ENCODE measurements around the gene BMPR1B.

The BMPR1B gene

DNA sequence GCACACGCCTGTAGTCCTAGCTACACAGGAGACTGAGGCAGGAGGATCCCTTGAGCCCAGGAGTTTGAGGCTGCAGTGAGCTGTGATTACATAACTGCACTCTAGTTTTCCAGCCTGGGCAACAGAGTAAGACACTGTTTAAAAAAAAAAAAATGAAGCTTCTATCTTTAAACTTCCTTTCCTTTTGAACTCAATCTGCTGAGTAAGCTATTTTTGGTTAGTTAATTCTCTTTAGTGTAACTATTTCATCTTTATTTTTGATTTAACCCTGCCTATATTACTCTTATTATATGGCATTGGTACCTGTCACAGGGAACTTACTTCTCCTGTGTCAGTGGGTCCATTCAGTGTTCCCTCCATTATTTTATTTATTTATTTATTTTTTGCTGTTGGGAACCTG, 160.8 kb downstream of the BMPR1B start:
- no peak for DNase-seq

DNA sequence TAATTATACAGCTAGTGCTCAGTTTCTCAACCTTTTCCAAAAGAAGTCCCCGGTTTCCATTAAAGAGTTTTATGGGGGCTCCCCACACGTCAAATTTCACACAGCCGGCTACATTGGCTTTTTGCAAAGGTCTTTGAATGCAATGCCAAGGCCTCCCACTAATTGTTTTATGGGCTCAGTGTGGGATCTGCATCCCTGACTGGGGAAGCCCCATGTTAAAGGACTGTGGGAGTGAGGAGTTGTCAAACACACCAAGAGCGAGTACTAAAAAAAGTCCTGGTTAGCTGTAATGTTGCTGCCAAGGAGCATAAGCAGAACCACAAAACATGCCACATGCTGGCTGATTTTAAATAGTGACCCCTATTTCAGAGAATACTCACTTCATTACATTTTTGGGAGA, 162.6 kb downstream of the BMPR1B start:
- no peak for DNase-seq

DNA sequence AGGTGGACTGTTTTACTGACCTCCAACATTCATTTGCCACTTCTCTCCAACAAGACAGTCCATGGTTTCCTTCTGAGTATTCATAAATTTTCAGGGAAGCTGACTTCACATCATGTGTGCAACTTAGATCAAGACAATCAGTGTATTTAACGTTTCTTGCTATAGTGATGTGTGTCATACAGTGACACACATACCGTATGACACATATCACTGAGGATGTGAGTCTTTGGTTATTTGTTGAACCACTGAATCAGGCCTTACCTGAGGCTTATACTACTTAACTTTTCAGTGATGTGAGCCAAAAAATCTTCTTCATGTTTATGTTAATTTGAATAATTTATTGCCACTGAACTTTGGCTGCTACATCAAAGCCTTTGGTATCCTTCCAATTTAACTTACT, 166.8 kb downstream of the BMPR1B start:
- no peak for DNase-seq

DNA sequence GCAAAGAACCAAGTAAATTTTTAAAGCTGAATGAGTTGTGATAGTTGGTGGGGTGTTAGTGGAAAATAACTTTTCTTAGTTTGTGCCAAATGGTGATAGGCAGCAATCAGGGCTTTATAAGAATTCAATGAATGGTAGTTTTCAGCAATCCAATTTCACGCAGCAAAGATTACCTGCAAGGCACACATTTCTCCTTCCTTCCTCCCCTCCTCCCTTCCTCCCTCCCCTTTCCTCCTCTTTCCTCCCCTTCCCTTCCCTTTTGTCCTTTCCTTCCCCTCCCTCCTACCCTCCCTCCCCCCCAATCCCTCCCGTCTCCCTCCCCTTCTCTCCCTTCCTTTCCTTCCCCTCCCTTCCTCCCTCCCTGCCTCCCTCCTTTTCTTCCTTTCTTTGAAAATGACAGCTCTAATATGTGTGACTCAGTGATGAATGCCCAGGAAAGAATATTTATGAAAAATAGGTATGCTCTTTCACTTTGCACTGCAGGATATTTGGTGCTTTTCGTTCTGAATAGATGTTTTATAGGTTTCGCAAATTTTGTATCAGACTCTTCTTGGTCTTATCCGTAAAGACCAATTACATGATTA, 168.1 kb downstream of the BMPR1B start:
- no peak for DNase-seq

DNA sequence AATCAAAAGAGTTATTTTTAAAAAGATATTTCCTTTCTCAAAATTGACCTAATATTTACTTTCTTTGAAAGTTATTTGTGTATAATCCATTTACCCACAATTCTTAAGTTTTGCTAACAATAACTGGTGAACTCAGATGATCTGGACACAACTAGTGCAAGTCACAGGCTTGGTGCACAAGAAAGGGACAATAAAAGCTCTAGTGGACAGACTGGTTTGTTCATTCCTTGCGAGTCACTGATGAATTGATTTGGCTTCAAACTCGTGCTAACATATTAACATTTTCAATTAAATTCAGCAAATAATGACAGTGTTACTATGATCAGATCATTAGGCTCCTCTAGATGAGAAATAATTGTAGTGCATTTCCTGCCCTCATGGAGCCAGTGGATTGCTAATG, 169.2 kb downstream of the BMPR1B start:
- no peak for DNase-seq

DNA sequence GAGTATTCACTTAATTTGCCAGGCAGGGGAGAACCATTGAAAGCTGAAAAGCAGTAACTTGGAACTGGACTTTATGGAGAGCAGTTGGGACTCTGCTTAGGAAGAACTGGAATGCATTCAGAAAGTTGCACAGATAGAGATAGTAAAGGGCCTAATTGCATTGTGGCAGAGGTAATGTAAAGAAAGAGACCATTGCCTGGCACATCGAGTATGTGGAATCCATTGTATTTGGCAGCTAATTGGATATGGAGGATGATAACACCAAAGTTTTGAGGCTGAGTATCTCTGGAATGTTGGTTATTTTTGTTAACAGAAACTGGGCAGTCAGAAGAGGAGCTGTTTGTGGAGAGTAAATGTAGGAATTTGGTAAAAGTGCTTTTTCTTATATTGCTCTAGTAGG, 169.9 kb downstream of the BMPR1B start:
- no peak for DNase-seq

DNA sequence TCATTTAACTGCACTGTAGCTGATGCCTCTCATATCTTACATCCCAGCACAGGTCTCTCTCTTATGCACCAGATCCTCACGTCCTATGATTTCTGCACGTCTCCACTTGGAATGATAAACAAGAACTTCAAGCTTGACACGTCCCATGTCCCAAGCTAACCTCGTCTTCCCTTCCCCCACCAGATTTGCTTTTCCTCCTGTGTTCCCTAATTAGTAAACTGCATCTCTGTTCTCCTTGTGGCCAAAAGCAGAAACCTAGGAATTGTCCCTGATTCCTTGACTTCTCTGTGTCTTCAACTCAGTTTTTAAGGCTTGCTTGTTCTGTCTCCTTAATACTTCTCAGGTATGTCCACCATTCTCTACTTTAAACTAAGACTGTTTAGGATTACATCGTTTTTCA, 171.9 kb downstream of the BMPR1B start:
- no peak for DNase-seq

DNA sequence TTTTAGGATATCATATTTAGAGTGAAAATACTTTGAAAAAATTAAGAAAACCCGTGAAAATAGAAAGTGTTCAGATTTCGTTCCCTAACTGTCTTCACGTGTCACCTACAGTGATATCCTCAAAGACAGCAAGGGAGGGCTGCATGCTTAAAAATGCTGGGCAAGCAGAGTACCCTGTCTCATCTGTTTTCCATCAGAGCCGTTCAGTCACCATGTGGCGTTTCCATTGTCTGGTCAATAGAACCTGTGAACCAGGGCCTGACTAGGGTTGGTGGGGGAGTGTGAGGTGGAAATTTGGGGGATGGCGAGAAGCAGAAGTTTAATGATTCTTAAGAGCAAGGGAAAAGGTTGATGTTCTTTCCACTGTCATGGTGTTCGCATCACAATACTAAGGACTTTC, 173.9 kb downstream of the BMPR1B start:
- DNase-seq, result no peak

DNA sequence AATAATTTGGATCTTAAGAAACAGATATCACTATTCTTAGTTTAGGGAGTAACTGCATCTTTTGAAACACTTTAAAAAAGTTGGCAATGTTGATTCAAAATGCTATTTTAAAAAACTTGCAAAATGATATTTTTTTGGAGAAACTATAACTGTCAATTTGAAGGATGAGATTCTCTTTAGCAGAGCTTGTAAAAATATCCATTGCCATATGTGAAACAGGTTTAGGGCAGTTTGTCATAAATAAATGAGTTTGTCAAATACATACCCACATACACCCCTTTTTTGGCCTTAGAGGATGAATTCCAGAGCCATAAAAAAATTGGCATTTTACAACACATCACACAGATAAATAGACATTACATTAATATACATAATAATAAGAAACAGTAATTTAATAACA, 174.6 kb downstream of the BMPR1B start:
- DNase-seq, result no peak

DNA sequence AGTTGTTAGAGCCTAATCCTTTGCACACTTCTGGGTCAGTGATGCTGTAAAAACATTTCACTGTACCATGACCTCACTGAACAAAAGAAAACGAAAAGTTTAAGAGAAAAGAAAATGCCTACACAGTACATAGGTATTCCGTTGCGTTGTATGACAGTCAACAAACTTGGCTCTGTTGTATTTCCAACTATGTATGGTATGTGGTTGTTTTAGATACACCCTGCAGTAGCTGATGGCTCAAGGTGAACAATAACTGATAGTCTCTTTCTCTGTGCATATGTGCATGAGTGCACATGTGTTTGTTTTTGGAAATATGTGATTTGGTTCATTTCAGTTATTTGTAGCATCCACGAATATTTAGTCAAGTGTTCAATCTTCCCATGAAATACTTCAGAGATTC, 176.0 kb downstream of the BMPR1B start:
- DNase-seq, result peak; percentile 13

DNA sequence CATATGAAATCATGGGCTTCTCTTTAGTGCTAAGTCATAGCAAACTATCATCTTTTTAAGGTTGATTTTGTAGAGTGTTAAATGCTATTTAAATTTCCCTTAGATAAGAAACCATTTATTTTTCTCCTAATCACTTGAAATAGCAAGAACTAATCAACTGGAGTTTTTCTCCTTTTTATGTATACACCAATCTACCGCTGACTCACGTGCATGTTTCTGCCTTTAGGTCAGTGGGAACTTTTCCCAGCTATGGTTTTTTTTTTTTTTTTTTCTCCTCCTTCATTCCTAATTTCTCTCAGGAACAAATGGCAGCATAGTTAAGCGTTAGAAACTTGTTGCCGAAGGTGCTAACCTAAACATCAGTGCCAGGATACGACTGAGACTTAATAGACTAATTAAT, 176.4 kb downstream of the BMPR1B start:
- peak; percentile 57 for DNase-seq

DNA sequence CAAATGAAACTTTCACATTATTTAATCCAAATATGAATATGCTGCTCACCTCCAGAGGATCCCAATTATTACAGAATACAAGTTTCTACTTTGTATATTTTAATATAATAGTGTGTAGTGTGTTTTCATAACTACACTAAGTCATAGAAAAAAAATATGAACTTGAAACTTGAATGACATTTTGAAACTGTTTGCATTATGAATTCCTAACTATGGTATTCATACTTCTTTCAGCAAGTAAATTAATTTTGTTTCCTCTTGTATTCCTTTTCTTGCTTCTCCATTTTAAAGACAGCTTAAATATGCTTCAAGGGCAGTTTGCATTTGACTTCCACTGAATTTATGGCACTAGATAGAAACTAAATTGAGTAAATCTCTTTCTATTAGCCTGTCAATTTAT, 177.1 kb downstream of the BMPR1B start:
- DNase-seq, result peak; percentile 17

DNA sequence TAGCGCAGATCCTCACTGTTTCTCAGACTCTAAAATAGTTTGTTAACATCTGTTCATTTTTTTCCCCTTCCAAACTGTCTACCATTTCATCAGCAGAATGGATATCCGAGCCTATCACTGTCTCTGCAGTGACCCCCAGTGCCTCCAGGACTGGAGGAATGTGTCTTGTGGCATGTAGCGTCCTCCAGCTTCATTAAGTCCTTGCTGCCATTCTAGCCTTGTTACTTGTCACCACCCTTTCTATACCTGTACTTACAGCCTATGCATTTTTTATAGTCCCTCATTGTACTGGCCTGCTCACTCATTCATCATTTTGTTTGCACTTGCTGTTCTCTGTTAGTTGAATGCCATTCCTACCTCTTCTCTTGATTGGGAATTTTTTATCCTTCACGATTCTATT, 179.1 kb downstream of the BMPR1B start:
- DNase-seq, result no peak

DNA sequence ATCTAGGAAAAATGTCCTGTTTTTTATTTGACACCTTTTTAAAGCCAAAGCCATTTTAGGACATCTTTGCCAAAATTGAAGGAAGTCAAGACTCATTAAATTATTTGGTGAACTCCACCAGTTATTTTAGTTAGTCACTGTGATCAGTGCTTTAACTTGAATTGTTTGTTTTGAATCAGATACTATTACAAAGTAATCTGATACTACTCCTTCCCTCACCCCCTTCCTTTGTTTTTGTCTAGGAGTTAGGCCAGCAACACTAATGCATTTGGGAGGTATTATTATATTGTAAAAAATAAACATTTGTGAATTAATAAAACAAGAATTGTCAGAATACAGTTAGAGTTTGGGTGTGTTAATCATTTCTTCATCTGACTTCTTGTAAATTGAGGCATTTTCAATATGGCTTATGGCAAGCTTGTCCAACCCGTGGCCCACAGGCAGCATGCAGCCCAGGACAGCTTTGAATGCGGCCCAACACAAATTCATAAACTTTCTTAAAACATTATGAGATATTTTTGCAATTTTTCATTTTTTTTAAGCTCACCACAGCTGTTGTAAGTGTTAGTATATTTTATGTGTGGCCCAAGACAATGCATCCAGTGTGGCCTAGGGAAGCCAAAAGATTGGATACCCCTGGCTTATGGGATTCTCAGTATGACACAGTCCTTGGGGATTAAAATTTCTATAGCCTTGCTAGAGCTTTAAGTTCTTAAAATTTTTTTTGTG, 182.2 kb downstream of the BMPR1B start:
- DNase-seq, result no peak

DNA sequence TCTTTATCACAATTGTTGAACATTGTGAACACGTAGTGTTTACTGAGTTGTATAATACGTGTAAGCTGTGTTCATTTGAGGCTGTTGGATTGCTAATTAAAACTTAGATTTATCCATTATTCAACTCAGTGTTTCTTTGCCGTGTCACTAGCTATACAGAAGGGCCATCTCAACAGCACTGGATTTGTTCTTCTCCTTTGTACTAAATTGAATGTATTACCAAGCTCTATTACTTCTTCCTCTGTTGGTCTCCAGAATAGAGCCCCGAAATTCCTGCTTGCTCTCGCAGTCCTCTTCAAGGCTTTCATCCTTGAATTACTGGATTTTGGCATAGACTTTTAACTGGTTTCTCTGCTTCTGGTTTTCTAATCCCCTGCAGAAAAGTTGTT, 182.8 kb downstream of the BMPR1B start:
- DNase-seq, result no peak

DNA sequence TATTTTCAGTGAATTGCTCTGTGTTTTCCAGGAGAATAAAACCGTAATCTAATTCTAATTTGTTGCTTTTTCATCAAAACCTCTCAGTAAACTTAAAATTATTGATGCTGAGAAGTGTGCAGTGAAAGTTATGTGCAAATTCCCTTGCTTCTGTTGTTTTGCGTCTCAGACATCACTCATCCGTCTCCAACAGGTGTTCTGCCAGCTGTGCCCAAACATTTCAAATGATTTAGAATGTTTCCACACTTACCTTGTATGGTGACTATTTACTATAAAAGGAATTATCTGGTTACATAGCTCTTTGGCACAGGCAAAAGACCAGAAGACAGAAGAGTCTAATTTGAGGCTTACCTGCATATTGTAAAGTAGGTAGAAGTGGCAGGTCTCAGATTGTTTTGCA, 184.0 kb downstream of the BMPR1B start:
- no peak for DNase-seq

DNA sequence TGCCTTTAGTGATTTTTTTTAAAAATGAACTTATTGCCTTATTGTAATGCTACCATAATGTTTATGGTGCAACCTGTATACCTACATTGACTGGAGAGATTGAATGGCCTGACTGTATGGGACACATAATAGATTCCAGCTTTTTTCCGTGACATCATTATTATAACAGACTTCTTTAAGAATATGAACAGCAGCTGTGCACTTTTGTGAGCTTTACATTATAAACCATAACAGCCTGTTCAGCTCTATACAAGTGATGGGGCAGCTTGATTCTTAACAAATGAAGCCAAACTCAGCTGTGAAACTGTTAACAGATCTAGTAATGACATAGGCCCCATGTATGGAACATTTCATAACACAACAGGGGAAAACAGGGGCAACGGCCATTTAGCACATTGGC, 187.0 kb downstream of the BMPR1B start:
- no peak for DNase-seq

DNA sequence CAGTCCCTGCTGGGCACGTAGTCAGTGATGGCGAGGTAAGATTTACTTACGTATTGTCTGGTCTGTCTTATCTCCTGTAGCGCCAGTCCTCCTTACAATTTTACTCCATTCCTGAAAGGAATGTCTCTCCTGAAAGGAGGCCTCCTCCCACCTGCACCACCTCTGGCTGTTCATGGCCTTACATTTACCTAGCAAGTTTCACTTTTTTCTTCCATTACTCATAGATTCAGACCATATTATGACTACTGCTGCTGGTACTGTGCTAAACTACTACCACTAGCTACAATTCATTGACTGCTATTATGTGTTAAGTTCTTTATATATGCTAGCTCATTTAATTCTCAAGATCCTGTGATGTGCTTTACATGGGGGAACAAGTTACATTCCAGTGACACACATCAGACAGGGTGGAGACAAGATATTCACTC, 189.9 kb downstream of the BMPR1B start:
- DNase-seq, result no peak

DNA sequence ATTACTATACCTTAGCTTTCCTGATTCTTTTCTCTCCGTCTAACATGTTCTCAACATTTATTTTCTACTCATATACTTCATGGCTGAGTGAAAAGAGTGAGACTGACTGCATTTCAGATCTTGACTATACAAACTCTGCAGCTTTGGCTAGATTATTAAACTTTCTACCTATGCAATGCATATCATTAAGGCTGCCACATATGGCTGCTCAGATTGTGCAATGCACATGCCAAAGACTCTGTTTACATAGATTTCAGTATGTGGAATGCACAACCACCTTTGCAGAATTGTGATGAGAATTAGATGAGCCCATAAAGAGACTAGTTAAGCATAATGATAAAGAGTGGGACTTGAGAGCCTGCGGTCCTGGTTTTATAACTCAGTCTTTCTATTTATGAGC, 196.5 kb downstream of the BMPR1B start:
- no peak for DNase-seq

DNA sequence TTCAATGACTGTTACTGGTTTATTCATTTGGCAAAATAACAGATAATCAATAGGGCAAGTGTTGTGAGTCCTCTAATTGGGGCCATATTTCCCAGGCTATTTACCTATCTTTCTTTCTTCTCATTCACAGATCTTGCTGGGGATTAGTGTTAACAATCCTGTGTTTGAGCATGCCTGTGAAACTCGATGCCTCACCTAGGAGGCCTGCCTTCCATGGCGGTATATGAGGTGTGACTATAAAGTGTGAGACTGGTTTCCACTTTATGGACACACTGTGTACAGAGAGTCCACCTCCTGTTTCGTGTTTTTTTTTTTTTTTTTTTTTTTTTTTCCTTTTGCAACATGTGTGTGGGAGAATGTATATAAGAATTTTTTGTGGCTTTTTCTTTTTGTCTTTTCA, 199.3 kb downstream of the BMPR1B start:
- DNase-seq, result no peak

DNA sequence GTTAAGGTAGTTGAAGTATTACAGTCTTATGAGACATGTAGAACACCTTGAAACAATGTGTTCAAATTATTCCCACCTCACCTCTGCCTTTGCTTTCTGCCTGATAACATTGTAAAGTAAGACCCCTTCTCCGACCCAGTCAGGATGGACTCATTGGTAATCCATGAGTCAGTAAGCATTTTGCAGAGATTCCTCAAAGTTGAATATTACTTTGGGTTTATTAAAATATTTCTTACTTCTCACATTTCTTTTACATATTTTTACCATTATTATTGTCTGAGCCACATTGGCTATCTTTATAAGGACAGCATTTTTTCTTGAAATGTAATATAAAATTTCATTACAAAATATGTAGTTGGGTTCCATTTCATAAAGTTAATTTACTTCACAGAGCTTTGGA, 201.6 kb downstream of the BMPR1B start:
- DNase-seq, result peak; percentile 16

DNA sequence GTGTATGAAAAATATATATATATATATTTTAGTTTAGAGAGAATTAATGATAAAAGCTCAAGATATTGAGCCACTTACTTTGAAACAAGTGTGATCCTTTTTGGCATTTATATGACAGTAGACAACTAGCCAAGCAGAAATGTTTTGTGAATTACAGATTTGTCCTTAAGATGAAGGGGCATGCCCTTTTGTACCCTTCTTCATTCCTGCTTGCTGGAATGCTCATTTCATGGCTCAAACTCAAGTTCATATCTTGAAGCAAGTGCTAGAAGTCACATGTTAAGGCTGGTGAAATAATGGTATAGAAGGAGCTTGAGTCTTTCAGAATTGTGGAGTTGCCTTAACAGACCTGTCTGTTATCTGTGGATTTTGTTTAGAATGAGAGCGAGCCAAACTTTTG, 203.0 kb downstream of the BMPR1B start:
- no peak for DNase-seq

DNA sequence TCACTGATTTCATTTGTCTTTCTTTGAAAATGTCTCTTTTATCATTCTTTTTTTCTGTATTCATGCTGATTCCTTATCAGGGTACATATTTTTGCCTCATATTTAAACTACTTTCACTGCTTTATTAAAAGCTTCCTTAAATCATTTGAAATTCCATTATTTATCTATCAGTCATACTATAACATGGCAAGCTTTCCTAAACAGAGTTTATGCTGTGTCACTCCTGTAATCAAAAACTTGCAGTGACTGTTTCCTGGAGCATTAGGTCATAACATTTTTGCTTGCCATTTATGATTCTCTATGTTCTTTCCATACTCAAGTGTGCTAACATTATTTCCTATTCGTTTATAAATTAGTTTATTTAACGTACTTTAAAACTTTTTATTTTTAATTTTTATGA, 203.7 kb downstream of the BMPR1B start:
- peak; percentile 22 for DNase-seq

DNA sequence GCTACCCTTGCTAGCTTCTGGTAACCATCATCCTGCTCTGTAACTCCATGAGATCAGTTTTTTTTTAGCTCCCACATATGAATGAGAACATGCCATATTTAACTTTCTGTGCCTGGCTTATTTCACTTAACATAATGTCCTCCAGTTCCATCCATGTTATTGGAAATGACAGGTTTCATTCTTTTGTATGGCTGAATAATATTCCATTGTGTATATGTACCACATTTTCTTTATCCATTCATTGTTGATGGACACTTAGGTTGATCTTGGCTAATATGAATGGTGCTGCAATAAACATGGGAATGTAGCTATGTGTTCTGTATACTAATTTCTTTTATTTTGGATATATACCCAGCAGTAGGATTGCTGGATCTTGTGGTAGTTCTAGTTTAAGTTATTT, 204.7 kb downstream of the BMPR1B start:
- no peak for DNase-seq

DNA sequence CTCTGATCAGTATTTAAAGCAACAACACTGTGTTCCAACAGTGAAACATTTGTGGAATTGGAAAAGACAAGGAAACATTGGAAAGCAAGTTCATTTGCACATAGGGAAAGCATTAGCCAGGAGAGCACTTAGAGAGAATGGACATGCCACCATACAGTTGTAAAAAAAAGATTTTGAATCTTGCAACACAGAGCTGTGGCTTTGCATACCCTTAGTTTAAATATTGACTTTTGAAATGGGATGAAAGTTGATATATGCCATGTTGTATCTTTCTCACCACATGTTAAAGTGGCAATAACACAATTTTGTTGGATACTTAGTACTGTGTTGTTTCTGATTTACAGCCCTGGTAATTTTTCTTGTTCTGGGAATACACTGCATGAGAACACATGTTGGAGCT, 208.1 kb downstream of the BMPR1B start:
- DNase-seq, result no peak
